Kidney (tissue), 14 donors: ENCODE results near the gene RAPGEF1. TPM values are rescaled to one million over a fixed set of nuclear protein-coding genes. Genes with fewer than 3 reads are reported as not detected.

Source experiments
- DNase-seq, 5 donors: peaks; one replicate each; pipeline ENCODE4 v3.0.0-alpha.2; 2013 to 2020
- FAIRE-seq: peaks from 2 replicates; lab custom pipeline; 2012; peaks lifted over from hg19 to GRCh38; lab: Jason Lieb, UNC
- H3K27ac ChIP-seq, 2 donors: one replicate each; pipeline ENCODE4 v1.7.0; 2013; ENCODE audit warnings: low read depth in 2 of 2, low read length in 2 of 2, inconsistent platforms in 1 of 2
- H3K27me3 ChIP-seq: one replicate; pipeline ENCODE4 v1.7.1; 2013; ENCODE audit warnings: low read length, inconsistent platforms; ENCODE audit not compliant: control insufficient read depth, insufficient read depth
- H3K36me3 ChIP-seq, 3 donors: one replicate each; pipeline versions ENCODE4 v1.7.0 to v1.7.1; 2013; ENCODE audit warnings: low read length in 3 of 3, control low read depth in 1 of 3, inconsistent platforms in 1 of 3; ENCODE audit not compliant: insufficient read depth in 3 of 3, control insufficient read depth in 2 of 3
- H3K4me1 ChIP-seq, 3 donors: one replicate each; pipeline versions ENCODE4 v1.7.0 to v1.7.1; 2013; ENCODE audit warnings: low read length in 3 of 3, inconsistent platforms in 1 of 3, low read depth in 1 of 3; ENCODE audit not compliant: control insufficient read depth in 2 of 3, insufficient read depth in 2 of 3
- H3K4me3 ChIP-seq, 3 donors: one replicate each; pipeline versions ENCODE4 v1.7.0 to v1.8.1; 2013; ENCODE audit warnings: low read length in 3 of 3, control low read depth in 1 of 3, inconsistent platforms in 1 of 3
- H3K9ac ChIP-seq, 3 donors: one replicate each; pipeline versions ENCODE4 v1.7.0 to v1.7.1; 2013; ENCODE audit warnings: low read length in 3 of 3, control low read depth in 1 of 3, inconsistent platforms in 1 of 3
- H3K9me3 ChIP-seq, 3 donors: one replicate each; pipeline versions ENCODE4 v1.7.0 to v1.7.1; 2013; ENCODE audit warnings: low read length in 3 of 3, control low read depth in 1 of 3, inconsistent platforms in 1 of 3; ENCODE audit not compliant: control insufficient read depth in 2 of 3, insufficient read depth in 1 of 3
- intact Hi-C: fragments of 100-400 bp; cut with DNase I; formaldehyde crosslinking; loops from one replicate; pipeline ENCODE4 v1.11.1; 2022
- polyA plus RNA-seq: library from polyadenylated mRNA; stranded (reverse); fragments of 350-450 nt; fragmentation: Illumina TruSeq; extraction: RNeasy Lipid Tissue Mini Kit (QIAGEN cat#74804); gene quantifications from one replicate; pipeline ENCODE4 v1.2.3, GENCODE V29; 2014; ENCODE audit warnings: low read depth, low replicate concordance; ENCODE audit not compliant: insufficient read depth
- total RNA-seq: library from RNA; stranded (reverse); fragmentation: NEBNext Ultra II Directional; extraction: Animal tissue kit (Norgen Biotek cat#: 25700); gene quantifications from one replicate; pipeline ENCODE4 v1.2.1, GENCODE V29; 2021
- TF ChIP-seq, protein P1 (sequence below): IDR thresholded peaks from 3 replicates; pipeline ENCODE4 v1.5.1; 2012; ENCODE audit warnings: mild to moderate bottlenecking, moderate library complexity, borderline replicate concordance; ENCODE audit not compliant: insufficient read depth; ENCODE audit errors: extremely low read depth
- donor health status: control.
- donor health status: control.
- donor health status: control.
- donor health status: control.
- donor health status: control.
- donor health status: DM: yes; HTN: yes; CAD: no.
- donor health status: Normal renal cell carcinoma (clear cell type).

Gene RAPGEF1
- total and polyA plus RNA-seq, 2 donors from 2014 or later = 15.5 to 79.7 TPM

DNA sequence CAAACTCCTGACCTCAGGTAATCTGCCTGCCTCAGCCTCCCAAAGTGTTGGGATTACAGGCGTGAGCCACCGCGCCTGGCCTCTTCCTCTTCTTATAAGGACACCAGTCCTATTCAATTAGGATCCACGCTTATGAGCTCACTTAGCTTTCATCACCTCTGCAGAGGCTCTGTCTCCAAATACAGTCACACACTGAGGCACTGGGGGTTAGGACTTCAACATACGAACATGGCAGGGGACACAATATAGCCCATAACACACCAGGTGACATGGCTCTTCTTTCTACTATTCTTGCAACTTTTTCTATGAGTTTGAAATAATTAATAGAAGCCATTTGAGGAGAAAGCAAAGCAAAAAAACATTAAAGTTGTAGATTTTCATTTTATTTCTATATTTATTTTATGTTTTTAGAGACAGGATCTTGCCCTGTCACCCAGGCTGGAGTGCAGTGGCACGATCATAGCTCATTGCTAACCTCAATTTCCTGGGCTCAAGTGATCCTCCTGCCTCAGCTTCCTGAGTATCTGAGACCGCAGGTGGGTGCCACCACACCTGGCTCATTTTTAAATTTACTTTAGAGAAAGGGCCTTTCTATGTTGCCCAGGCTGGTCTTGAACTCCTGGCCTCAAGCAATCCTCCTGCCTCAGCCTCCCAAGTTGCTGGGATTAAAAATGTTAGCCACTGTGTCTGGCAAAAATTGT, 200.5 kb downstream of the RAPGEF1 start:
- H3K36me3 ChIP-seq = no peaks in the 10 kb centered on the region
- no peaks in the 10 kb centered on the region for H3K4me1 ChIP-seq
- intact Hi-C loops = no loop called here
- DNase-seq (no peak), FAIRE-seq (no peak)
- no peak overlapping the region for H3K9ac ChIP-seq
- H3K4me3 ChIP-seq = no peak overlapping the region
- peaks cover 0 to 8% (median 0%) of the 10 kb centered on the region in 3 donors for H3K9me3 ChIP-seq
- no peaks in the 10 kb centered on the region for H3K27me3 ChIP-seq
- TF ChIP-seq, protein P1, sequence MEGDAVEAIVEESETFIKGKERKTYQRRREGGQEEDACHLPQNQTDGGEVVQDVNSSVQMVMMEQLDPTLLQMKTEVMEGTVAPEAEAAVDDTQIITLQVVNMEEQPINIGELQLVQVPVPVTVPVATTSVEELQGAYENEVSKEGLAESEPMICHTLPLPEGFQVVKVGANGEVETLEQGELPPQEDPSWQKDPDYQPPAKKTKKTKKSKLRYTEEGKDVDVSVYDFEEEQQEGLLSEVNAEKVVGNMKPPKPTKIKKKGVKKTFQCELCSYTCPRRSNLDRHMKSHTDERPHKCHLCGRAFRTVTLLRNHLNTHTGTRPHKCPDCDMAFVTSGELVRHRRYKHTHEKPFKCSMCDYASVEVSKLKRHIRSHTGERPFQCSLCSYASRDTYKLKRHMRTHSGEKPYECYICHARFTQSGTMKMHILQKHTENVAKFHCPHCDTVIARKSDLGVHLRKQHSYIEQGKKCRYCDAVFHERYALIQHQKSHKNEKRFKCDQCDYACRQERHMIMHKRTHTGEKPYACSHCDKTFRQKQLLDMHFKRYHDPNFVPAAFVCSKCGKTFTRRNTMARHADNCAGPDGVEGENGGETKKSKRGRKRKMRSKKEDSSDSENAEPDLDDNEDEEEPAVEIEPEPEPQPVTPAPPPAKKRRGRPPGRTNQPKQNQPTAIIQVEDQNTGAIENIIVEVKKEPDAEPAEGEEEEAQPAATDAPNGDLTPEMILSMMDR = no peak
- no peak overlapping the region for H3K27ac ChIP-seq

- no peaks in the 10 kb centered on the region for H3K4me1 ChIP-seq
- DNase-seq (no peak), FAIRE-seq (no peak)
- H3K4me3 ChIP-seq = no peak overlapping the region
- TF ChIP-seq, protein P1 = no peak
- H3K9ac ChIP-seq = no peak overlapping the region
- H3K27ac ChIP-seq = no peak overlapping the region
- intact Hi-C loops = no loop called here
- H3K36me3 ChIP-seq = no peaks in the 10 kb centered on the region
- H3K27me3 ChIP-seq = no peaks in the 10 kb centered on the region
- no peaks in the 10 kb centered on the region for H3K9me3 ChIP-seq
These were observed 201.9 kb downstream of the RAPGEF1 start for GRCh38 chr9:131537946-131538345.

DNA sequence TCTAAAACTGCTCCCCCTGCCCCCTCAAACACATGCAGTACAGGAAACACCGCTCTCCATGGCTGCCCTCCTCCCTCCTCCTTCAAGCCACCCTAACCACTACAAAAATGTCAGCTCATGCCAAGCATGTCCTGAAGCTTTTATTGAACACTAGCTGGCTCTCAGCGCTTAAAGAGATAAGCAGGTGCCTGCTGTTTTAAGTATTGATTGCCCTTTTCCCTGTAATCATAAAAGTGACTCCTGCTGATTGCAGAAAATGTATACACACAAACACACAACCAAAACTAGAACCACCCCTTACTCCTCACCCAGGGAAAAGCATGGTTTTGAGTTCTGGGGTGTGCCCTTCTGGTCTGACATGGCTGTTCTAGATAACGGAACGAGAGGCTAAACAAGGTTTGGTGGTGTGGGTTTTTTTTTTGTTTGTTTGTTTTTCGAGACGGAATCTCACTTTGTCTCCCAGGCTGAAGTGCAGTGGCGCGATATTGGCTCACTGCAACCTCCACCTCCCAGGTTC, 205.1 kb downstream of the RAPGEF1 start:
- DNase-seq = peak in 3 of 5 donors; percentile 21 to 53 (median 38)
- no peak overlapping the region for H3K9ac ChIP-seq
- no peaks in the 10 kb centered on the region for H3K27me3 ChIP-seq
- peaks cover 0 to 8% (median 6%) of the 10 kb centered on the region in 3 donors for H3K4me1 ChIP-seq
- no peak for FAIRE-seq
- intact Hi-C loops = no loop called here
- H3K9me3 ChIP-seq = no peaks in the 10 kb centered on the region
- TF ChIP-seq, protein P1 = no peak
- H3K27ac ChIP-seq = no peak overlapping the region
- no peak overlapping the region for H3K4me3 ChIP-seq
- H3K36me3 ChIP-seq = peaks cover 0 to under 1% (median 0%) of the 10 kb centered on the region in 3 donors
